Fibroblast of lung (primary cell): Measurements from ENCODE around the gene TWIST1. TPM values are rescaled to one million over a fixed set of nuclear protein-coding genes. Genes with fewer than 3 reads are reported as not detected.

Source experiments
- DNase-seq, 2 donors: peaks; one replicate each; pipeline versions ENCODE4 v3.0.0 to v3.0.0-alpha.2; 2010; ENCODE audit warnings: low read depth in 2 of 2
- H2AFZ ChIP-seq: 2 replicates; pipeline ENCODE4 v1.5.1; 2012; ENCODE audit warnings: low read length, control low read depth, inconsistent platforms
- H3K27ac ChIP-seq: 2 replicates; pipeline ENCODE4 v1.5.1; 2011; ENCODE audit warnings: low read length, control low read depth; ENCODE audit not compliant: insufficient read depth
- H3K27me3 ChIP-seq: 2 replicates; pipeline ENCODE4 v1.5.1; 2011; ENCODE audit warnings: mild to moderate bottlenecking, low read length; ENCODE audit not compliant: control insufficient read depth, insufficient read depth
- H3K36me3 ChIP-seq: 2 replicates; pipeline ENCODE4 v1.5.1; 2011; ENCODE audit warnings: low read length; ENCODE audit not compliant: control insufficient read depth, insufficient read depth
- H3K4me1 ChIP-seq: 2 replicates; pipeline ENCODE4 v1.5.1; 2011; ENCODE audit warnings: low read length; ENCODE audit not compliant: control insufficient read depth, insufficient read depth; ENCODE audit errors: extremely low read depth
- H3K4me2 ChIP-seq: 2 replicates; pipeline ENCODE4 v1.5.1; 2011; ENCODE audit warnings: low read length, control low read depth; ENCODE audit not compliant: insufficient read depth; ENCODE audit errors: extremely low read depth
- H3K4me3 ChIP-seq, 4 experiments: fragments of 200-600 bp in 1 of 4; sonication (generic) in 1 of 4; replicated peaks in 1 of 4; 2 replicates each; pipeline ENCODE4 v1.5.1; 2011 to 2016; ENCODE audit warnings: low read length in 4 of 4, low read depth in 3 of 4, mild to moderate bottlenecking in 3 of 4, control low read depth in 2 of 4, inconsistent platforms in 1 of 4, mixed read lengths in 1 of 4; ENCODE audit not compliant: insufficient read depth in 1 of 4; ENCODE audit errors: control extremely low read depth in 1 of 4
- H3K79me2 ChIP-seq: 2 replicates; pipeline ENCODE4 v1.5.1; 2012; ENCODE audit warnings: mild to moderate bottlenecking, low read length, inconsistent platforms; ENCODE audit not compliant: control insufficient read depth, insufficient read depth
- H3K9ac ChIP-seq: 2 replicates; pipeline ENCODE4 v1.5.1; 2011; ENCODE audit warnings: mild to moderate bottlenecking, low read length, control low read depth; ENCODE audit not compliant: insufficient read depth
- H3K9me3 ChIP-seq: 2 replicates; pipeline ENCODE4 v1.5.1; 2012; ENCODE audit warnings: low read depth, low read length; ENCODE audit not compliant: control insufficient read depth, insufficient read depth
- H4K20me1 ChIP-seq: 2 replicates; pipeline ENCODE4 v1.5.1; 2011; ENCODE audit warnings: low read length; ENCODE audit not compliant: control insufficient read depth, insufficient read depth; ENCODE audit errors: extremely low read depth
- EZH2 ChIP-seq: IDR thresholded peaks from 2 replicates; pipeline ENCODE4 v1.5.1; 2012; ENCODE audit warnings: low read length, control low read depth, mild to moderate bottlenecking; ENCODE audit errors: missing control alignments
- polyA plus RNA-seq, 2 donors: library from polyadenylated mRNA; depleted of rRNA in 1 of 2; stranded (reverse) in 1 of 2; unstranded in 1 of 2; fragments of >200 nt; gene quantifications; 2 replicates each; pipeline ENCODE4 v1.2.1, GENCODE V29; 2011 to 2012; ENCODE audit warnings: missing spikeins in 1 of 2
- total RNA-seq: library from RNA; depleted of rRNA; stranded (reverse); fragments of >200 nt; gene quantifications from 2 replicates; pipeline ENCODE4 v1.2.1, GENCODE V29; 2014
- TF ChIP-seq, protein P1 (sequence below), 2 donors: IDR thresholded peaks in 1 of 2; conservative IDR thresholded peaks in 1 of 2; 1 replicate in 1 of 2; 2 replicates in 1 of 2; pipeline ENCODE4 v1.5.1; 2011 to 2012; ENCODE audit warnings: low read length in 2 of 2, control low read depth in 1 of 2, inconsistent platforms in 1 of 2, low read depth in 1 of 2, mild to moderate bottlenecking in 1 of 2

Gene TWIST1
- total and polyA plus RNA-seq, 2 donors (not counting 1 experiment from before 2014, with no cell fraction given): 3.6 to 31.2 TPM

DNA sequence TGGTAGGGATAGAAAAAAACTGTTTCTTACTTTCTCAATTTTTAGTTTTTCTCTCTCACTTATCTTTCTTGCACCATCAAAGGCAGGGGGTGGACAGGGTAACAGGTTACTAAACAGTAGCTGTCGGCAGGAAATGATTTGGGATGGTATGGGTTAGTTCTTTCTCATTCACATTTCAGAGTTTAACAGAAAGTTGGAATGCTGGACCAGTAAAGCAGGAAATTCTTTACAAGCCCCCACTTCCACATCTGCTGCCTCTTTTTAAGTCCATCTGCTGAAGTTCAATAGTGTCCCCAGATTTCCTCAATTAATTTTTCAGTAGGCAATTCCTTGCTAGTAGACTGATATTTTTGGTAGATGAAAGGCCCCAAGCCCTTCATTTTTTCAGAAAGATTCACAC lies 23.3 kb downstream of the TWIST1 start:
- Histone ChIP-seq H3K4me2 (no peak overlapping the region), H3K79me2 (no peaks in the 10 kb centered on the region), H3K27me3 (no peaks in the 10 kb centered on the region), H3K9me3 (no peaks in the 10 kb centered on the region), H3K4me3 (no peak overlapping the region), H4K20me1 (no peaks in the 10 kb centered on the region), H2AFZ (no peak overlapping the region), H3K4me1 (no peaks in the 10 kb centered on the region), H3K36me3 (no peaks in the 10 kb centered on the region), H3K9ac (no peak overlapping the region), H3K27ac (no peak overlapping the region)
- TF ChIP-seq, protein P1, sequence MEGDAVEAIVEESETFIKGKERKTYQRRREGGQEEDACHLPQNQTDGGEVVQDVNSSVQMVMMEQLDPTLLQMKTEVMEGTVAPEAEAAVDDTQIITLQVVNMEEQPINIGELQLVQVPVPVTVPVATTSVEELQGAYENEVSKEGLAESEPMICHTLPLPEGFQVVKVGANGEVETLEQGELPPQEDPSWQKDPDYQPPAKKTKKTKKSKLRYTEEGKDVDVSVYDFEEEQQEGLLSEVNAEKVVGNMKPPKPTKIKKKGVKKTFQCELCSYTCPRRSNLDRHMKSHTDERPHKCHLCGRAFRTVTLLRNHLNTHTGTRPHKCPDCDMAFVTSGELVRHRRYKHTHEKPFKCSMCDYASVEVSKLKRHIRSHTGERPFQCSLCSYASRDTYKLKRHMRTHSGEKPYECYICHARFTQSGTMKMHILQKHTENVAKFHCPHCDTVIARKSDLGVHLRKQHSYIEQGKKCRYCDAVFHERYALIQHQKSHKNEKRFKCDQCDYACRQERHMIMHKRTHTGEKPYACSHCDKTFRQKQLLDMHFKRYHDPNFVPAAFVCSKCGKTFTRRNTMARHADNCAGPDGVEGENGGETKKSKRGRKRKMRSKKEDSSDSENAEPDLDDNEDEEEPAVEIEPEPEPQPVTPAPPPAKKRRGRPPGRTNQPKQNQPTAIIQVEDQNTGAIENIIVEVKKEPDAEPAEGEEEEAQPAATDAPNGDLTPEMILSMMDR (conservative IDR thresholded peaks at IDR 0.05 in 1 of 2, IDR thresholded peaks at IDR 0.05 in 1 of 2; ENCODE audit: low read depth in 1 of 2, low read length in 2 of 2): no peak
- TF ChIP-seq EZH2: no peak
- DNase-seq: no peak

DNA sequence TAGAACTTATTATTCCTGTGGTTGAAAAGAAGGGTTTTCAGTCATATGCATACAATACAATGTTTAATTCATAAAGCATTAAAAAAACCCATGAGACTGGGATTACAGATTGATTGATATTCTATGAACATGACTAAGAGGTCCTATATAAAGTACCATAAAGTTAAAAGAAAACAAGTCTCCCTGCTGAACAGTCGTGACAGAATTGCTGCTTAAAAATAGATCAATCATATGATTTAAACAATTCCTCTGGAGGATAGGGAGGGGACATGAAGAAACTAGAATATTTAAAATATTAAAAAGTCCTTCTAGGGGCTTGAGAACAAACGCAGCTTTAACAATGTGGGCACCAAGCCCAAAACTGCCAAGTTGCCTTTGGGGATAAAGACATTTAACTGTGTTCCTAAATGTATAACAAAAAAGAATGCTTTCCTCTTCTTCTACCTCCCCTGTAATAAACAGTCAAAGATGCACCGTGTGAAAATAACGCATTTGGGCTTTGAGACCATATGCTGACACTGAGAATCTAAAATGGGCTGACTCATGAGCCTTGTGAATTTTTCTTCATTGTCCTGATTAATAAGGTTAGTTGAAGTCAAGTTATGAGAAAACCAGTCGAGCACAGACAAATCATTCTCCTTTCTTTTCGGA lies 25.8 kb downstream of the TWIST1 start:
- no peaks in the 10 kb centered on the region for H3K27me3 ChIP-seq
- H3K27ac ChIP-seq: no peak overlapping the region
- no peak overlapping the region for H3K9ac ChIP-seq
- H3K79me2 ChIP-seq: no peaks in the 10 kb centered on the region
- H4K20me1 ChIP-seq: no peaks in the 10 kb centered on the region
- H3K36me3 ChIP-seq: no peaks in the 10 kb centered on the region
- H3K4me1 ChIP-seq: no peaks in the 10 kb centered on the region
- no peak for DNase-seq
- no peak overlapping the region for H2AFZ ChIP-seq
- no peak overlapping the region for H3K4me3 ChIP-seq
- TF ChIP-seq EZH2: no peak
- TF ChIP-seq, protein P1 (conservative IDR thresholded peaks at IDR 0.05 in 1 of 2, IDR thresholded peaks at IDR 0.05 in 1 of 2; ENCODE audit: low read depth in 1 of 2, low read length in 2 of 2): no peak
- H3K9me3 ChIP-seq: no peaks in the 10 kb centered on the region
- no peak overlapping the region for H3K4me2 ChIP-seq

DNA sequence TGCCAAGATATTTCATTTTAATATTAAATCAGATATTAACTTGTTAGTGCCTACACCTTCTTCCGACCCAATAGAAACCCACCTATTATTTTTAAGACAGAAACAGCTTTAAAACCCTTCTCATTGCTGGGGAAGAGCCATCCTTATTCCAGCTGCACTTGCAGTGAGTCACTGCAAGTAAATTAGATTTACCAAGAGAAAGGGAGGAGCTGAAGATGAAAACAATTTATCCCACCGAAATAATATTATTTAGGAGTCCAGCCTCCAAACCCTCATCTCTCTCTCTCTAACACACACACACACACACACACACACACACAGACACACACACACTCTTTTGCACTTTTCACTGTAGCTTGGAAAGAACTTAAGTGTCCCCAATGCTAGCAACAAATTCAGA lies 26.9 kb downstream of the TWIST1 start:
- Histone ChIP-seq H3K9me3 (no peaks in the 10 kb centered on the region), H3K4me3 (no peak overlapping the region), H3K4me2 (no peak overlapping the region), H3K4me1 (no peaks in the 10 kb centered on the region), H4K20me1 (no peaks in the 10 kb centered on the region), H3K27ac (no peak overlapping the region), H3K79me2 (no peaks in the 10 kb centered on the region), H3K27me3 (no peaks in the 10 kb centered on the region), H3K9ac (no peak overlapping the region), H3K36me3 (no peaks in the 10 kb centered on the region), H2AFZ (no peak overlapping the region)
- DNase-seq: no peak
- no peak for TF ChIP-seq EZH2
- TF ChIP-seq, protein P1 (conservative IDR thresholded peaks at IDR 0.05 in 1 of 2, IDR thresholded peaks at IDR 0.05 in 1 of 2; ENCODE audit: low read depth in 1 of 2, low read length in 2 of 2): no peak
